PC-9 (cell line): ENCODE data around the gene RHBDD3. TPM values are rescaled to one million over a fixed set of nuclear protein-coding genes. Genes with fewer than 3 reads are reported as not detected.

ENCODE experiments used
- BruUV-seq: library from RNA; stranded (reverse); fragments of 400-500 nt; replicated peaks from 2 replicates; lab custom pipeline; 2021; lab: Mats Ljungman, UMichigan
- CTCF ChIA-PET: fragments of 300-600 bp; sonication (Branson Sonifier 250); formaldehyde crosslinking; loops from one replicate; lab custom pipeline; 2022; ENCODE audit warnings: antibody characterized with exemption; lab: Charles Lee
- POLR2A ChIA-PET: fragments of 300-600 bp; sonication (Branson Sonifier 250); formaldehyde crosslinking; loops from one replicate; lab custom pipeline; 2022; ENCODE audit warnings: antibody characterized with exemption; ENCODE audit not compliant: unreplicated experiment; lab: Charles Lee
- DNase-seq, 2 experiments: peaks; one replicate each; pipeline versions ENCODE4 v3.0.0 to v3.0.0-alpha.2; 2015 to 2022; ENCODE audit warnings: mixed read lengths in 1 of 2
- H2AFZ ChIP-seq: fragments of 200-600 bp; sonication (generic); 2 replicates; pipeline ENCODE4 v1.8.1; 2017; ENCODE audit warnings: antibody characterized with exemption
- H3F3A ChIP-seq: fragments of 200-600 bp; sonication (generic); 2 replicates; pipeline ENCODE4 v1.8.1; 2017; ENCODE audit warnings: antibody characterized with exemption, mild to moderate bottlenecking, low read depth; ENCODE audit not compliant: insufficient read depth
- H3K27ac ChIP-seq: fragments of 200-600 bp; sonication (generic); 2 replicates; pipeline ENCODE4 v1.6.1; 2016; ENCODE audit warnings: mixed run types
- H3K27me3 ChIP-seq: fragments of 200-600 bp; sonication (generic); 2 replicates; pipeline ENCODE4 v1.6.1; 2016; ENCODE audit warnings: low read depth, mixed run types; ENCODE audit not compliant: insufficient read depth
- H3K36me3 ChIP-seq: fragments of 200-600 bp; sonication (generic); 2 replicates; pipeline ENCODE4 v1.6.1; 2016; ENCODE audit warnings: low read depth, mixed run types
- H3K4me1 ChIP-seq: fragments of 200-600 bp; sonication (generic); replicated peaks from 2 replicates; pipeline ENCODE4 v1.6.1; 2016; ENCODE audit warnings: mixed run types; ENCODE audit not compliant: insufficient read depth
- H3K4me2 ChIP-seq: fragments of 200-600 bp; sonication (generic); 2 replicates; pipeline ENCODE4 v1.6.1; 2017; ENCODE audit warnings: mixed run types
- H3K4me3 ChIP-seq: fragments of 200-600 bp; sonication (generic); 2 replicates; pipeline ENCODE4 v1.6.1; 2016; ENCODE audit warnings: mixed run types
- H3K79me2 ChIP-seq: fragments of 200-600 bp; sonication (generic); 2 replicates; pipeline ENCODE4 v1.6.1; 2017; ENCODE audit warnings: low read depth, mixed run types
- H3K9me2 ChIP-seq: fragments of 200-600 bp; sonication (generic); 2 replicates; pipeline ENCODE4 v1.8.1; 2017; ENCODE audit warnings: mild to moderate bottlenecking; ENCODE audit not compliant: insufficient read depth
- H3K9me3 ChIP-seq: fragments of 200-600 bp; sonication (generic); 2 replicates; pipeline ENCODE4 v1.8.1; 2016; ENCODE audit warnings: low read depth; ENCODE audit not compliant: insufficient read depth
- H4K20me1 ChIP-seq: fragments of 200-600 bp; sonication (generic); 2 replicates; pipeline ENCODE4 v1.8.1; 2017; ENCODE audit not compliant: insufficient read depth
- CTCF ChIP-seq: fragments of 200-600 bp; sonication (generic); conservative IDR thresholded peaks from 2 replicates; pipeline ENCODE4 v1.6.1; 2017; ENCODE audit warnings: mixed run types, antibody characterized with exemption, mild to moderate bottlenecking, moderate library complexity
- EZH2 ChIP-seq: fragments of 200-600 bp; sonication (generic); IDR thresholded peaks from 2 replicates; pipeline ENCODE4 v1.8.0; 2017; ENCODE audit warnings: antibody characterized with exemption, low read depth
- intact Hi-C: fragments of 100-400 bp; cut with micrococcal nuclease; formaldehyde crosslinking; loops from one replicate; pipeline ENCODE4 v1.10.0; 2022; ENCODE audit not compliant: unreplicated experiment
- total RNA-seq: library from RNA; stranded (reverse); gene quantifications from 2 replicates; pipeline ENCODE4 v1.2.3, GENCODE V29; 2021

Gene RHBDD3
- total RNA-seq, 1 experiment from 2014 or later = 17.6 TPM

- no peak overlapping the region for H2AFZ ChIP-seq
- H3K4me2 ChIP-seq = no peak overlapping the region
- H3K9me2 ChIP-seq = no peaks in the 10 kb centered on the region
- no peak overlapping the region for H3K27ac ChIP-seq
- DNase-seq = no peak
- peaks cover 96% of the 10 kb centered on the region for H4K20me1 ChIP-seq
- H3K4me1 ChIP-seq = no peaks in the 10 kb centered on the region
- intact Hi-C loops = no loop called here
- ChIA-PET CTCF (no interaction called here), POLR2A (no interaction called here)
- peaks cover 61% of the 10 kb centered on the region for H3K79me2 ChIP-seq
- H3K4me3 ChIP-seq = no peak overlapping the region
- BruUV-seq = no TSS peak
- TF ChIP-seq EZH2 = no peak
- no peak for TF ChIP-seq CTCF
- peaks cover 51% of the 10 kb centered on the region for H3F3A ChIP-seq
- H3K27me3 ChIP-seq = no peaks in the 10 kb centered on the region
- no peaks in the 10 kb centered on the region for H3K9me3 ChIP-seq
- peaks cover 67% of the 10 kb centered on the region for H3K36me3 ChIP-seq
Observed at GRCh38 chr22:29284196-29284595, 16.4 kb upstream of the RHBDD3 start.

- H3K27me3 ChIP-seq = no peaks in the 10 kb centered on the region
- ChIA-PET POLR2A (no interaction called here), CTCF (no interaction called here)
- no peak for DNase-seq
- H4K20me1 ChIP-seq = peaks cover 98% of the 10 kb centered on the region
- H3K36me3 ChIP-seq = peaks cover 84% of the 10 kb centered on the region
- no peaks in the 10 kb centered on the region for H3K4me1 ChIP-seq
- H3K79me2 ChIP-seq = peaks cover 88% of the 10 kb centered on the region
- no peak overlapping the region for H3K27ac ChIP-seq
- BruUV-seq = no TSS peak
- H3K4me3 ChIP-seq = no peak overlapping the region
- H2AFZ ChIP-seq = no peak overlapping the region
- intact Hi-C loops = no loop called here
- H3K9me2 ChIP-seq = no peaks in the 10 kb centered on the region
- TF ChIP-seq CTCF (no peak), EZH2 (no peak)
- H3K9me3 ChIP-seq = no peaks in the 10 kb centered on the region
- peaks cover 72% of the 10 kb centered on the region for H3F3A ChIP-seq
- H3K4me2 ChIP-seq = no peak overlapping the region
Observed at GRCh38 chr22:29277927-29278326, 10.1 kb upstream of the RHBDD3 start.

GRCh38 chr22:29275819-29276565 lies 8.2 kb upstream of the RHBDD3 start:
- no peak for DNase-seq
- Histone ChIP-seq H3F3A (peaks cover 80% of the 10 kb centered on the region), H3K27ac (no peak overlapping the region), H3K9me3 (no peaks in the 10 kb centered on the region), H3K27me3 (no peaks in the 10 kb centered on the region), H3K4me1 (peaks cover 7% of the 10 kb centered on the region), H2AFZ (no peak overlapping the region), H4K20me1 (peaks cover 100% of the 10 kb centered on the region), H3K4me3 (no peak overlapping the region), H3K79me2 (peaks cover 94% of the 10 kb centered on the region), H3K36me3 (peaks cover 91% of the 10 kb centered on the region), H3K9me2 (no peaks in the 10 kb centered on the region), H3K4me2 (no peak overlapping the region)
- no peak for TF ChIP-seq EZH2
- no peak for TF ChIP-seq CTCF
- POLR2A ChIA-PET = interaction anchor here (0.6 kb wide), 1 partner anchor 248 kb away, joined by 3 read pairs; no protein-coding TSS in a partner anchor
- CTCF ChIA-PET = no interaction called here
- BruUV-seq = no TSS peak
- intact Hi-C loops = no loop called here
